AG04449 (cell line): ENCODE data around the gene KCTD17.

Experiments
- CTCF ChIA-PET: fragments of 350-600 bp; formaldehyde crosslinking; extraction: SDS; loops from one replicate; lab custom pipeline; 2021; ENCODE audit warnings: antibody characterized with exemption; lab: Yijun Ruan, JAX
- POLR2A ChIA-PET: fragments of 400-600, 350-600 bp; formaldehyde crosslinking; extraction: SDS; loops from one replicate; lab custom pipeline; 2020; ENCODE audit warnings: antibody characterized with exemption, inconsistent platforms; lab: Yijun Ruan, JAX
- DNase-seq: peaks from one replicate; pipeline ENCODE4 v3.0.0-alpha.2; 2010; ENCODE audit warnings: low read depth, low spot score
- H3K4me3 ChIP-seq: 2 replicates; pipeline ENCODE4 v1.5.1; 2011; ENCODE audit warnings: low read depth, mild to moderate bottlenecking, control low read depth, low read length
- TF ChIP-seq, protein P1 (sequence below): IDR thresholded peaks from one replicate; pipeline ENCODE4 v1.5.1; 2011; ENCODE audit warnings: mild to moderate bottlenecking, moderate library complexity, low read length, control low read depth, inconsistent platforms; ENCODE audit not compliant: insufficient read depth; ENCODE audit errors: missing control alignments

Gene KCTD17

DNA sequence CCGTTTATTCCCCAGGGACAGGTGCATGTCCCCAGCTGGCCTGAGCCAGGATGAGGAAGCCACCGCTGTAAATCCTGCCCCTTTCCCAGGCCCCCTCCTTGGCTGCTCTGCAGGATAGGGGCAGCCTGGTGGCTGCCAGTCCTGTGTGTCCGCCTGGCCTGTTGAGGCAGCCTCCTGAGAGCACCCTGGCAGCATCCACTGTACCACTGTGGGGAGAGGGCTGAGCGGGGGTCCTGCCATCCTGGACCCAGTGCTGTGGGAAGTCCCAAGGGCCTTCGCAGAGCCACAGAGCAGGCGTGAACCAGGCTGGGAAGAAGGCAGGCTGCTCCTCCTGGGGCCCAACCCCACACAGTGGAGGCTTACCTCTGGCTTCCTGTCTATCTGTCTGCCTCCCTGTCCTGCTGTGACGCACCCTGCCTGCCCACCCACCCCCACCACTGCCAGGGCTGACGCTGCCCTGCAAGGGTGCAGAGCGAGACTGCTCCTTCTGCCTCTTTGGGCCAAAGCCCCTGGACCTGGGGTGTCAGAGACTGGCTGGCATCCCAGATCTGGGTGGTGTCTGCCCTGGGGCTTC, 8.4 kb downstream of the KCTD17 start:
- DNase-seq, result no peak
- POLR2A ChIA-PET, result no interaction called here
- TF ChIP-seq, protein P1, sequence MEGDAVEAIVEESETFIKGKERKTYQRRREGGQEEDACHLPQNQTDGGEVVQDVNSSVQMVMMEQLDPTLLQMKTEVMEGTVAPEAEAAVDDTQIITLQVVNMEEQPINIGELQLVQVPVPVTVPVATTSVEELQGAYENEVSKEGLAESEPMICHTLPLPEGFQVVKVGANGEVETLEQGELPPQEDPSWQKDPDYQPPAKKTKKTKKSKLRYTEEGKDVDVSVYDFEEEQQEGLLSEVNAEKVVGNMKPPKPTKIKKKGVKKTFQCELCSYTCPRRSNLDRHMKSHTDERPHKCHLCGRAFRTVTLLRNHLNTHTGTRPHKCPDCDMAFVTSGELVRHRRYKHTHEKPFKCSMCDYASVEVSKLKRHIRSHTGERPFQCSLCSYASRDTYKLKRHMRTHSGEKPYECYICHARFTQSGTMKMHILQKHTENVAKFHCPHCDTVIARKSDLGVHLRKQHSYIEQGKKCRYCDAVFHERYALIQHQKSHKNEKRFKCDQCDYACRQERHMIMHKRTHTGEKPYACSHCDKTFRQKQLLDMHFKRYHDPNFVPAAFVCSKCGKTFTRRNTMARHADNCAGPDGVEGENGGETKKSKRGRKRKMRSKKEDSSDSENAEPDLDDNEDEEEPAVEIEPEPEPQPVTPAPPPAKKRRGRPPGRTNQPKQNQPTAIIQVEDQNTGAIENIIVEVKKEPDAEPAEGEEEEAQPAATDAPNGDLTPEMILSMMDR, result no peak
- no peak overlapping the region for H3K4me3 ChIP-seq
- CTCF ChIA-PET, result no interaction called here

DNA sequence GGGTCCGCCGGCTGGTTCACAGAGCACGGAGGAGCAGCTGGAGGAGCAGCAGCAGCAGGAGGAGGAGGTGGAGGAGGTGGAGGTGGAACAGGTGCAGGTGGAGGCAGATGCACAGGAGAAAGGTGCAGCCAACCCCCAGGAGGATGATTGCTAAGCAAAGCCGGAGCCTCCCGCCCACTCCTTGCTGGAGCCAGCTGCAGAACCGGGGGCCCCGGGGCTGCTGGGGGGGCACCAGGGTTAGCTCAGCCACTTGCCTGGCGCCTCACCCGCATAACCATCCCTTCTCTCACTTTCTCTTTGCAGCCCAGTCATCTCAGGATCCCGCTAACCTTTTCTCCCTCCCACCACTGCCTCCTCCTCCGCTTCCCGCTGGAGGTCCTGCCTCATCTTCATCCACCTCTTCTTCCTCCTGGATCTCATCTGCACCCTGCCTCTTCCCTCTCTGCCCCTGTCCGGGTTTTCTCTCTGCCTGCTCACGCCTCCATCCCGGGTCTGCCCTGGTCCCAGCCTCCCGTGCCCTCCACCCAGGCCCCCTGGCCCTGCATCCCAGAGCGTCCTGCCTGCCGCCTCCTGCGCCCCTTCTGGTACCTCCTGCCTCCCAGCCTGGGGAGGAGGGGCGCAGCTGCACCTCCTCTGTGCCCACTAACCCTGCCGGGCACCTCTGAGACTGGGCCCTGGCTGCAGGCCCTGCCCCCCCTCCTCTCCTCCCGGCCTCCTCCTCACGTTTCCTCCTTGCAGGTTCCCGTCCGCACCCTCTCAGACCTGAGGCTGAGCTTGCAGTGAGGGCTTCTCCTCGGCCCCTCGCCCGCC, 9.5 kb downstream of the KCTD17 start:
- POLR2A ChIA-PET, result no interaction called here
- no peak for DNase-seq
- CTCF ChIA-PET, result interaction anchor here (1.1 to 1.4 kb wide), 2 partner anchors 16 to 138 kb away, joined by 3 to 6 read pairs; no protein-coding TSS in a partner anchor
- H3K4me3 ChIP-seq, result no peak overlapping the region
- TF ChIP-seq, protein P1, result no peak

DNA sequence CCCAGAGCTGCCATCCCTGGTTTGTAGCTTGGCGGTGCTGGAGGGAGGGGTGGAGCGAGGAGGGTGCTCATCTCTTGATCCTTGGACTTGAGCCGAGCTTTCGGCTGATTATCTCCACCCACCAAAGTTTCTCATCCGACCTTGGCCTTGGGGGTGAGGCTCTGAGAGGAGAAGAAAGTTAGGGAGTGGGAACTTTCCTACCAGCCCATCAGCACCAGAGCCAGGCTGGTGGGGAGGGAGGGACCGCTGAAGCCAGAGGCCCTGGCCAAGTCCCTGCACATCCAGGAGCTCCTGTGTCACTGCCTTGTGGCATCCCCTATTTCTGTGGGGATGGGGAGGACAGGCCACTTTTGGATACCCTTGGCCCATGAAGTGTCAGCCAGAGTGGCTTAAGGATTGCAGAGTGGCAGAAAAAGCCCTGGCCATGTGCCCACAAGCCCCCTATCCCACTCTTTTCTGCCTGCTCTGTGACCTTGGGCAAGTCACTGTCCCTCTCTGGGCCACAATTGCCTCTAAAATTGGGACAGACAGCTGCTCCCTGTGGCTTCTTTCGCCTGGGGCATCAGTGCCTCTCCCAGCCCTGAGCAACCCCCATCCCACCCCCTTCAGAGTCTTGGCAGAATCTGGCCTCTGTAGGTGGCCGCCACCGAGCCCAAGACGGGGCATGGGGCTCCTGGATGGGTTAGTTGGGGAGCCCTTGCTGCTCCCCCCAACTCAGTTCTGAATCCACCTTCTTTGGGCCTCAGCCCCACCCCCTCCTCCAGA, 10.3 kb downstream of the KCTD17 start:
- no peak for DNase-seq
- TF ChIP-seq, protein P1, result no peak
- ChIA-PET CTCF (interaction anchor here (1.1 to 1.4 kb wide), 2 partner anchors 15 to 138 kb away, joined by 3 to 6 read pairs; no protein-coding TSS in a partner anchor), POLR2A (no interaction called here)
- no peak overlapping the region for H3K4me3 ChIP-seq

DNA sequence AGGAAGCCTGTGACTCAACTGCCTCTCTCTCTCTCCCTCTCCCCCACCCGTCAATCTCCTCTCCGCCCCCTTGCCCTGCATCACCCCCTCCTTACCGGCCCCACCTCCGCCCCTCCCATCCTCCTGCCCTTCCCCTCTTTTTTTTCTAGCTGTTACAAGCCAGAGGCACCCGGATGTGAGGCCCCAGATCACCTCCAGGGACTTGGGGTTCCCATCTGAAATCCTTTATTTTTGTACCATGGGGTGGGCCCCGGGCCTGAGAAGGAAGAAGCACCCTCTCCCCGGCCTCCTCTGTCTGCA, 10.8 kb downstream of the KCTD17 start:
- TF ChIP-seq, protein P1, result no peak
- ChIA-PET CTCF (interaction anchor here (1.4 kb wide), 1 partner anchor 15 kb away, joined by 6 read pairs; no protein-coding TSS in a partner anchor), POLR2A (no interaction called here)
- no peak for DNase-seq
- no peak overlapping the region for H3K4me3 ChIP-seq

DNA sequence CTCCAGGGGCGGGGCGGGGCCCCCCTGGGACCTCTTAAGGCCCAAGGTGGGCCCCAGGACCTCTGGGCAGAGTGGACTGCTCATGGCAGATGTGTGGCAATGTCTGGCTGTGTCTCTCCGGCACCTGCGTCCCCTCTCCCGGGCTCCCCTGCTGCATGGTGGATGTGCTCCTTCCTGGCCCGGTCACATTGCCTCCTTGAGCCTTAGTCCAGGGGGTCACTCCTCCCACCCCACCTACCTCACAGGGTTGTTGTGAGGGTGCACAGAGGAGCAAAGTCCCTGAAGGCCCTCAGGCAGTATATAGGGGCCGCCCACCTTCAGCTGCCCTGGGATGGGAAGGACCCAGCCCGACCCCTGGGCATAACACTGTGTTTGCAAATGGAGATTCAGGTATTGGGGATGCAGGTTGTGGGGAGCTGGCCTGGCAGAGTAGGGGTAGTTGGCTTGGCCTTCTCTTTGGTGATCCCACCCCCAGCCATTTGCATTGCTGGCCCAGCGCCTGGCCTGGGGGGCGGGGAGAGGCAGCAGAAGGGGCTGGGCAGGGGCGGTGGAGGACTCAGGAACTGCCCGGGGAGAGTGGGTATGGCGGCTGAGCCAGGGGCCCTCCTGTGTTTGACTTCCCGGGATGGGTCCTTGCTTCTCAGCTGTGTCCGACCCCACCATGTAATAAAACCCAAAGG, 11.3 kb downstream of the KCTD17 start:
- DNase-seq, result no peak
- POLR2A ChIA-PET, result no interaction called here
- no peak overlapping the region for H3K4me3 ChIP-seq
- TF ChIP-seq, protein P1, result no peak
- CTCF ChIA-PET, result interaction anchor here (1.6 kb wide), 1 partner anchor 137 kb away, joined by 4 read pairs; no protein-coding TSS in a partner anchor
